Hepatocyte (in vitro differentiated cells): ENCODE data around the gene RSKR.

Source experiments
- EZH2 ChIP-seq: fragments of 200-600 bp; sonication (generic); IDR thresholded peaks from 2 replicates; pipeline ENCODE4 v1.6.1; 2016; ENCODE audit warnings: antibody characterized with exemption, mild to moderate bottlenecking, borderline replicate concordance
- TF ChIP-seq, protein P1 (sequence below): fragments of 200-600 bp; sonication (generic); IDR thresholded peaks from 2 replicates; pipeline ENCODE4 v1.5.1; 2016; ENCODE audit warnings: antibody characterized with exemption, mild to moderate bottlenecking; ENCODE audit not compliant: poor library complexity

DNA sequence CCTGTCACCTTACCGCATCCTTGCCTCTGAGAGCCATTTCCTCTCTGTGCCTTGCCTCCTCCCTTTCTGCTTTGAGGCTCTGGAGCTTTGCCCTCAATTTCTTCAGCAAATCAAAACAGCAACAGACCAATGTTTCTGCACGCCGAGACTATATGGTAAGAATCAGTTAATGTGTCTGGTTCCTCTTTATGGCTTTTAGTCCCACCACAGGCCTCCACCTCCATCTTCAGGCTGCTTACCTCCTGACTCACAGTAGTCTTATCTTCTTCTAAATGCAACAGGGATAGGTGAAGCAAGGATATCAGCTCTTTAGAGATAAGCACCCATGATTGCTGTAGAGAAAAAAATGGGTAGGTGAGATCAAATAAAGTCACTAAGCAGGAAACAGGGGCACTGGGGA, 28.1 kb downstream of the RSKR start:
- TF ChIP-seq, protein P1, sequence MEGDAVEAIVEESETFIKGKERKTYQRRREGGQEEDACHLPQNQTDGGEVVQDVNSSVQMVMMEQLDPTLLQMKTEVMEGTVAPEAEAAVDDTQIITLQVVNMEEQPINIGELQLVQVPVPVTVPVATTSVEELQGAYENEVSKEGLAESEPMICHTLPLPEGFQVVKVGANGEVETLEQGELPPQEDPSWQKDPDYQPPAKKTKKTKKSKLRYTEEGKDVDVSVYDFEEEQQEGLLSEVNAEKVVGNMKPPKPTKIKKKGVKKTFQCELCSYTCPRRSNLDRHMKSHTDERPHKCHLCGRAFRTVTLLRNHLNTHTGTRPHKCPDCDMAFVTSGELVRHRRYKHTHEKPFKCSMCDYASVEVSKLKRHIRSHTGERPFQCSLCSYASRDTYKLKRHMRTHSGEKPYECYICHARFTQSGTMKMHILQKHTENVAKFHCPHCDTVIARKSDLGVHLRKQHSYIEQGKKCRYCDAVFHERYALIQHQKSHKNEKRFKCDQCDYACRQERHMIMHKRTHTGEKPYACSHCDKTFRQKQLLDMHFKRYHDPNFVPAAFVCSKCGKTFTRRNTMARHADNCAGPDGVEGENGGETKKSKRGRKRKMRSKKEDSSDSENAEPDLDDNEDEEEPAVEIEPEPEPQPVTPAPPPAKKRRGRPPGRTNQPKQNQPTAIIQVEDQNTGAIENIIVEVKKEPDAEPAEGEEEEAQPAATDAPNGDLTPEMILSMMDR = no peak
- no peak for TF ChIP-seq EZH2
